Body of pancreas (tissue), 4 donors: ENCODE measurements around the gene ABCC4. TPM values are rescaled to one million over a fixed set of nuclear protein-coding genes. Genes with fewer than 3 reads are reported as not detected.
"Not testable (repeated sequence)": the region's sequence is repeated elsewhere in the genome, so short reads cannot be mapped to it uniquely, and the experiment has no call there.

ENCODE experiments used
- ATAC-seq: fragments of 150-250 bp; one replicate; pipeline ENCODE4 v1.9.1; 2016
- DNase-seq, 4 donors: peaks; one replicate each; pipeline ENCODE4 v3.0.0-alpha.2; 2019
- H3K27ac ChIP-seq, 4 donors: fragments of 200-600 bp; sonication (generic); 1 replicate in 3 of 4; 2 replicates in 1 of 4; pipeline versions ENCODE4 v1.5.1 to v1.6.1; 2016 to 2019; ENCODE audit warnings: mild to moderate bottlenecking in 1 of 4, mixed read lengths in 1 of 4, moderate library complexity in 1 of 4
- H3K27me3 ChIP-seq, 2 donors: fragments of 200-600 bp; sonication (generic); one replicate each; pipeline ENCODE4 v1.6.0; 2016; ENCODE audit warnings: mild to moderate bottlenecking in 1 of 2
- H3K36me3 ChIP-seq, 2 donors: fragments of 200-600 bp; sonication (generic); replicated peaks in 1 of 2; 2 replicates each; pipeline ENCODE4 v1.5.1; 2016; ENCODE audit warnings: low read depth in 2 of 2; ENCODE audit not compliant: insufficient read depth in 1 of 2
- H3K4me1 ChIP-seq: fragments of 200-600 bp; sonication (generic); one replicate; pipeline ENCODE4 v1.6.0; 2016
- H3K4me3 ChIP-seq, 2 donors: fragments of 200-600 bp; sonication (generic); 1 replicate in 1 of 2; 2 replicates in 1 of 2; pipeline ENCODE4 v1.5.1; 2016 to 2019
- H3K9me3 ChIP-seq, 3 donors: fragments of 200-600 bp; sonication (generic); 1 replicate in 2 of 3; 2 replicates in 1 of 3; pipeline ENCODE4 v1.5.1; 2016
- CTCF ChIP-seq, 7 experiments: fragments of 450-650 bp in 4 of 7; fragments of 200-600 bp in 3 of 7; sonication (generic) in 3 of 7; IDR thresholded peaks; one replicate each; pipeline ENCODE4 v1.5.1; 2016 to 2019; ENCODE audit warnings: antibody characterized with exemption in 7 of 7
- POLR2A ChIP-seq, 3 donors: fragments of 450-650 bp; IDR thresholded peaks; one replicate each; pipeline ENCODE4 v1.6.1; 2016; ENCODE audit warnings: antibody characterized with exemption in 3 of 3, mild to moderate bottlenecking in 2 of 3
- WGBS, 2 donors: methylation state at CpG; one replicate each; pipeline ENCODE4 v1.1.5; 2017; 5-methylcytosine and 5-hydroxymethylcytosine counted together
- intact Hi-C: fragments of 100-400 bp; cut with DNase I; formaldehyde crosslinking; loops from one replicate; pipeline ENCODE4 v1.15.1; 2023
- total RNA-seq, 2 donors: library from RNA; depleted of rRNA; stranded (reverse); fragments of >200 nt; gene quantifications; one replicate each; pipeline ENCODE4 v1.1.0, GENCODE V29; 2016

Gene ABCC4
- total RNA-seq, 2 donors from 2014 or later = 5.4 to 6.6 TPM

GRCh38 chr13:95276037-95276505, 25.2 kb downstream of the ABCC4 start:
- Histone ChIP-seq H3K27me3 (no peaks in the 10 kb centered on the region), H3K27ac (no peak overlapping the region), H3K4me3 (no peak overlapping the region), H3K9me3 (no peaks in the 10 kb centered on the region), H3K36me3 (no peaks in the 10 kb centered on the region), H3K4me1 (peaks cover 39% of the 10 kb centered on the region)
- DNase-seq (no peak), ATAC-seq (no peak)
- WGBS, 2 donors = 90 to 95% methylated on average over 3 to 4 of the region's 4 CpGs
- intact Hi-C loops = no loop called here
- no peak for TF ChIP-seq CTCF (IDR thresholded peaks at IDR 0.05)
- no peak for TF ChIP-seq POLR2A (IDR thresholded peaks at IDR 0.05)

- Histone ChIP-seq H3K4me3 (no peak overlapping the region), H3K27ac (no peak overlapping the region), H3K9me3 (no peaks in the 10 kb centered on the region), H3K27me3 (no peaks in the 10 kb centered on the region), H3K4me1 (peaks cover 45% of the 10 kb centered on the region), H3K36me3 (no peaks in the 10 kb centered on the region)
- no peak for ATAC-seq
- DNase-seq = no peak
- 64 to 66% methylated on average over 4 of the region's 4 CpGs for WGBS, 2 donors
- intact Hi-C loops = no loop called here
- no peak for TF ChIP-seq POLR2A (IDR thresholded peaks at IDR 0.05)
- no peak for TF ChIP-seq CTCF (IDR thresholded peaks at IDR 0.05)
These were observed 25.8 kb downstream of the ABCC4 start for GRCh38 chr13:95275322-95276036.

- not testable (repeated sequence) for ATAC-seq
These were observed 27.6 kb downstream of the ABCC4 start for GRCh38 chr13:95273592-95274132.

GRCh38 chr13:95272076-95272475, 29.2 kb downstream of the ABCC4 start:
- WGBS, 2 donors = 88 to 89% methylated on average over 7 of the region's 7 CpGs
- DNase-seq, intact Hi-C loops, H3K27me3 ChIP-seq, H3K9me3 ChIP-seq, H3K27ac ChIP-seq, ATAC-seq, H3K4me3 ChIP-seq, H3K36me3 ChIP-seq: not testable (repeated sequence)
- H3K4me1 ChIP-seq = peaks cover 41% of the 10 kb centered on the region

More at GRCh38 chr13:95273592-95274132, 27.6 kb downstream of the ABCC4 start:
- H3K9me3 ChIP-seq, intact Hi-C loops, H3K27ac ChIP-seq, H3K36me3 ChIP-seq, H3K4me3 ChIP-seq, H3K27me3 ChIP-seq, DNase-seq: not testable (repeated sequence)
- 63 to 79% methylated on average over 11 to 12 of the region's 12 CpGs for WGBS, 2 donors
- H3K4me1 ChIP-seq = peaks cover 41% of the 10 kb centered on the region

GRCh38 chr13:95269756-95270155, 31.5 kb downstream of the ABCC4 start:
- Histone ChIP-seq H3K4me3 (no peak overlapping the region), H3K27me3 (no peaks in the 10 kb centered on the region), H3K9me3 (no peaks in the 10 kb centered on the region), H3K36me3 (no peaks in the 10 kb centered on the region), H3K4me1 (peaks cover 29% of the 10 kb centered on the region), H3K27ac (no peak overlapping the region)
- 85 to 89% methylated on average over 3 of the region's 3 CpGs for whole genome bisulfite sequencing, 2 donors
- intact Hi-C loops = no loop called here
- DNase-seq (no peak), ATAC-seq (no peak)
- no peak for TF ChIP-seq POLR2A (IDR thresholded peaks at IDR 0.05)
- TF ChIP-seq CTCF (IDR thresholded peaks at IDR 0.05) = no peak

GRCh38 chr13:95268343-95269065, 32.7 kb downstream of the ABCC4 start:
- H3K9me3 ChIP-seq, DNase-seq, H3K4me3 ChIP-seq, intact Hi-C loops, H3K27me3 ChIP-seq, ATAC-seq, H3K36me3 ChIP-seq, H3K27ac ChIP-seq: not testable (repeated sequence)
- WGBS, 2 donors = 92 to 94% methylated on average over 16 of the region's 16 CpGs
- H3K4me1 ChIP-seq = peaks cover 16% of the 10 kb centered on the region
